ENCODE measurements around the gene GCN1. TPM values are rescaled to one million over a fixed set of nuclear protein-coding genes. Genes with fewer than 3 reads are reported as not detected.
A peak's percentile ranks its signal among the peaks of the same experiment; 100 is the strongest.

Gene GCN1
- total RNA-seq, 1 donor from 2014 or later, result 36.0 TPM

GRCh38 chr12:120103371-120103770 lies 91.1 kb downstream of the GCN1 start:
- Histone ChIP-seq H3K27me3 (ENCODE audit: low read depth) (no peaks in the 10 kb centered on the region), H3K27ac (replicated peaks) (no peak overlapping the region), H3K9me3 (replicated peaks) (no peaks in the 10 kb centered on the region), H3K4me1 (peaks cover 44% of the 10 kb centered on the region), H3K4me3 (no peak overlapping the region), H3K36me3 (peaks cover 60% of the 10 kb centered on the region)
- DNase-seq, result no peak
- TF ChIP-seq CTCF (IDR thresholded peaks at IDR 0.05; ENCODE audit: borderline replicate concordance), result no peak
- intact Hi-C loops (cut with micrococcal nuclease), result no loop called here

- Histone ChIP-seq H3K27ac (replicated peaks) (no peak overlapping the region), H3K9me3 (replicated peaks) (no peaks in the 10 kb centered on the region), H3K4me1 (peaks cover 42% of the 10 kb centered on the region), H3K27me3 (ENCODE audit: low read depth) (no peaks in the 10 kb centered on the region), H3K36me3 (peaks cover 64% of the 10 kb centered on the region), H3K4me3 (no peak overlapping the region)
- DNase-seq, result no peak
- intact Hi-C loops (cut with micrococcal nuclease), result no loop called here
- no peak for TF ChIP-seq CTCF (IDR thresholded peaks at IDR 0.05; ENCODE audit: borderline replicate concordance)
These were observed 91.5 kb downstream of the GCN1 start for GRCh38 chr12:120103044-120103338.

- Histone ChIP-seq H3K4me3 (no peak overlapping the region), H3K27ac (replicated peaks) (peak overlapping the region; percentile 73), H3K9me3 (replicated peaks) (no peaks in the 10 kb centered on the region), H3K27me3 (ENCODE audit: low read depth) (no peaks in the 10 kb centered on the region), H3K36me3 (peaks cover 66% of the 10 kb centered on the region), H3K4me1 (peaks cover 42% of the 10 kb centered on the region)
- DNase-seq, result no peak
- intact Hi-C loops (cut with micrococcal nuclease), result no loop called here
- no peak for TF ChIP-seq CTCF (IDR thresholded peaks at IDR 0.05; ENCODE audit: borderline replicate concordance)
These were observed 92.1 kb downstream of the GCN1 start for GRCh38 chr12:120102189-120103043.

- H3K4me1 ChIP-seq, result peaks cover 47% of the 10 kb centered on the region
- H3K27ac ChIP-seq (replicated peaks), result peak overlapping the region; percentile 73
- no peak for TF ChIP-seq CTCF (IDR thresholded peaks at IDR 0.05; ENCODE audit: borderline replicate concordance)
- peaks cover 66% of the 10 kb centered on the region for H3K36me3 ChIP-seq
- no peak for DNase-seq
- peak overlapping the region; percentile 30 for H3K4me3 ChIP-seq
- intact Hi-C loops (cut with micrococcal nuclease), result no loop called here
- no peaks in the 10 kb centered on the region for H3K9me3 ChIP-seq (replicated peaks)
- H3K27me3 ChIP-seq (ENCODE audit: low read depth), result no peaks in the 10 kb centered on the region
These were observed 92.9 kb downstream of the GCN1 start for GRCh38 chr12:120101617-120102016.

- H3K9me3 ChIP-seq (replicated peaks), result no peaks in the 10 kb centered on the region
- peak overlapping the region; percentile 73 for H3K27ac ChIP-seq (replicated peaks)
- H3K27me3 ChIP-seq (ENCODE audit: low read depth), result no peaks in the 10 kb centered on the region
- H3K4me1 ChIP-seq, result peaks cover 52% of the 10 kb centered on the region
- intact Hi-C loops (cut with micrococcal nuclease), result no loop called here
- no peak for TF ChIP-seq CTCF (IDR thresholded peaks at IDR 0.05; ENCODE audit: borderline replicate concordance)
- peaks cover 68% of the 10 kb centered on the region for H3K36me3 ChIP-seq
- no peak for DNase-seq
- peak overlapping the region; percentile 30 for H3K4me3 ChIP-seq
These were observed 93.3 kb downstream of the GCN1 start for GRCh38 chr12:120101182-120101581.
